Endothelial cell (in vitro differentiated cells): Measurements from ENCODE around the gene KCNA3. TPM values are rescaled to one million over a fixed set of nuclear protein-coding genes. Genes with fewer than 3 reads are reported as not detected.

ENCODE experiments used
- DNase-seq: peaks from one replicate; pipeline ENCODE4 v3.0.0; 2021; ENCODE audit warnings: low spot score
- H3K27ac Mint-ChIP-seq: one replicate; pipeline ENCODE4 v1.8.0; 2021; ENCODE audit warnings: mixed read lengths, inconsistent platforms; ENCODE audit not compliant: unreplicated experiment
- H3K27me3 Mint-ChIP-seq: one replicate; pipeline ENCODE4 v1.8.0; 2021; ENCODE audit warnings: mild to moderate bottlenecking, moderate library complexity, mixed read lengths, inconsistent platforms; ENCODE audit not compliant: unreplicated experiment
- H3K36me3 Mint-ChIP-seq: one replicate; pipeline ENCODE4 v1.8.0; 2021; ENCODE audit warnings: mild to moderate bottlenecking, low read depth, mixed read lengths, inconsistent platforms; ENCODE audit not compliant: unreplicated experiment
- H3K4me1 Mint-ChIP-seq: one replicate; pipeline ENCODE4 v1.8.0; 2021; ENCODE audit warnings: mild to moderate bottlenecking, mixed read lengths, inconsistent platforms; ENCODE audit not compliant: unreplicated experiment
- H3K4me3 Mint-ChIP-seq: one replicate; pipeline ENCODE4 v1.8.0; 2021; ENCODE audit warnings: mild to moderate bottlenecking, mixed read lengths, inconsistent platforms; ENCODE audit not compliant: unreplicated experiment
- H3K9me3 Mint-ChIP-seq: one replicate; pipeline ENCODE4 v1.8.0; 2021; ENCODE audit warnings: mixed read lengths, inconsistent platforms; ENCODE audit not compliant: unreplicated experiment
- CTCF ChIP-seq: fragments of 200-600 bp; sonication (generic); IDR thresholded peaks from one replicate; pipeline ENCODE4 v1.5.0; 2021; ENCODE audit warnings: antibody characterized with exemption; ENCODE audit not compliant: unreplicated experiment
- total RNA-seq: library from RNA; stranded (reverse); fragmentation: NEBNext Ultra II Directional; extraction: Animal tissue kit (Norgen Biotek cat#: 25700); gene quantifications from one replicate; pipeline ENCODE4 v1.2.1, GENCODE V29; 2021; ENCODE audit not compliant: unreplicated experiment

Gene KCNA3
- total RNA-seq, 1 donor from 2014 or later, result 0.26 TPM

- Mint-ChIP-seq H3K27me3 (peaks cover 6% of the 10 kb centered on the region), H3K36me3 (peaks cover 4% of the 10 kb centered on the region), H3K9me3 (no peaks in the 10 kb centered on the region), H3K4me3 (peak overlapping the region; percentile 77), H3K4me1 (peaks cover 10% of the 10 kb centered on the region), H3K27ac (no peak overlapping the region)
- DNase-seq, result peak; percentile 34
- no peak for TF ChIP-seq CTCF
Observed at GRCh38 chr1:110675060-110675791, 486 bp upstream of the KCNA3 start.

GRCh38 chr1:110673805-110674336 is 869 bp downstream of the KCNA3 start:
- H3K4me3 Mint-ChIP-seq, result peak overlapping the region; percentile 87
- no peak for DNase-seq
- peaks cover 10% of the 10 kb centered on the region for H3K4me1 Mint-ChIP-seq
- H3K9me3 Mint-ChIP-seq, result no peaks in the 10 kb centered on the region
- H3K36me3 Mint-ChIP-seq, result peaks cover 4% of the 10 kb centered on the region
- TF ChIP-seq CTCF, result no peak
- peaks cover 6% of the 10 kb centered on the region for H3K27me3 Mint-ChIP-seq
- H3K27ac Mint-ChIP-seq, result peak overlapping the region; percentile 43

- H3K27me3 Mint-ChIP-seq, result peaks cover 6% of the 10 kb centered on the region
- H3K4me3 Mint-ChIP-seq, result peak overlapping the region; percentile 87
- H3K4me1 Mint-ChIP-seq, result peaks cover 10% of the 10 kb centered on the region
- no peak for DNase-seq
- no peak for TF ChIP-seq CTCF
- H3K9me3 Mint-ChIP-seq, result no peaks in the 10 kb centered on the region
- peaks cover 4% of the 10 kb centered on the region for H3K36me3 Mint-ChIP-seq
- peak overlapping the region; percentile 43 for H3K27ac Mint-ChIP-seq
Observed at GRCh38 chr1:110673197-110673701, 1.5 kb downstream of the KCNA3 start.

GRCh38 chr1:110672753-110673108 is 2.0 kb downstream of the KCNA3 start:
- no peak overlapping the region for H3K27ac Mint-ChIP-seq
- H3K4me1 Mint-ChIP-seq, result peaks cover 10% of the 10 kb centered on the region
- H3K36me3 Mint-ChIP-seq, result peaks cover 4% of the 10 kb centered on the region
- H3K9me3 Mint-ChIP-seq, result no peaks in the 10 kb centered on the region
- peaks cover 6% of the 10 kb centered on the region for H3K27me3 Mint-ChIP-seq
- no peak overlapping the region for H3K4me3 Mint-ChIP-seq
- DNase-seq, result no peak
- TF ChIP-seq CTCF, result no peak
